ENCODE measurements around the gene MEST.

DNA sequence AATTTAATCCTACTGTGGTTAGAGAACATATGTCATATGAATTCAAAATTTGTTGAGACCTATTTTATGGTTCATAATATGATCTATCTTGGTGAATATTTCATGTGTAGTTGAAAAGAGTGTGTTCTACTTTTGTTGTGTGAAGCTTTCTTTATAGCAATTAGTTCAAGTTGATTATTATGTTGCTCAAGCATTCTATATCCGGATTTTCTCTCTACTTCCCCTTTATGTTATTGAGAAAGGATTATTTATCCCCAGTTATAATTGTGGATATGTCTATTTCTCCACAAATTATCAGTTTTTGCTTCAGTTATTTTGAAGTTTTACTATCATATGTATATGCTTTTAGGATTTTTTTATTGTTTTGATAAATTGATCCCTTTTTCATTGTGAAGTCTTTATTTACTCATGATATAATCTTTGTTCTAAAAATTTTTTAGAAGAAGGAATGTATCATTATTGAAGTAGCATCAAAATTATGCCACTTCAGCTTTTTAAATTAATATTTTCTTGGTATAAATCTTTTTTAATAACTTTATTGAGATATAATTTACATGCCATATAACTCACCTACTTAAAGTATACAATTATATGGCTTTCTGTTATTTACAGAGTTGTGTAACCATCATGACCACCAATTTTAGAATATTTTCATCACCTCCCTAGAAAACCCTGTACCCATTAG lies 12.0 kb upstream of the MEST start:
- TF ChIP-seq, protein P1, sequence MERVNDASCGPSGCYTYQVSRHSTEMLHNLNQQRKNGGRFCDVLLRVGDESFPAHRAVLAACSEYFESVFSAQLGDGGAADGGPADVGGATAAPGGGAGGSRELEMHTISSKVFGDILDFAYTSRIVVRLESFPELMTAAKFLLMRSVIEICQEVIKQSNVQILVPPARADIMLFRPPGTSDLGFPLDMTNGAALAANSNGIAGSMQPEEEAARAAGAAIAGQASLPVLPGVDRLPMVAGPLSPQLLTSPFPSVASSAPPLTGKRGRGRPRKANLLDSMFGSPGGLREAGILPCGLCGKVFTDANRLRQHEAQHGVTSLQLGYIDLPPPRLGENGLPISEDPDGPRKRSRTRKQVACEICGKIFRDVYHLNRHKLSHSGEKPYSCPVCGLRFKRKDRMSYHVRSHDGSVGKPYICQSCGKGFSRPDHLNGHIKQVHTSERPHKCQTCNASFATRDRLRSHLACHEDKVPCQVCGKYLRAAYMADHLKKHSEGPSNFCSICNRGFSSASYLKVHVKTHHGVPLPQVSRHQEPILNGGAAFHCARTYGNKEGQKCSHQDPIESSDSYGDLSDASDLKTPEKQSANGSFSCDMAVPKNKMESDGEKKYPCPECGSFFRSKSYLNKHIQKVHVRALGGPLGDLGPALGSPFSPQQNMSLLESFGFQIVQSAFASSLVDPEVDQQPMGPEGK (CRISPR knock-in tag; IDR thresholded peaks at IDR 0.05; ENCODE audit: borderline replicate concordance): no peak
- no peak for TF ChIP-seq ZFP3 (CRISPR knock-in tag; IDR thresholded peaks at IDR 0.05)
- no peak for TF ChIP-seq RARB (CRISPR knock-in tag; IDR thresholded peaks at IDR 0.05)
- no peak for TF ChIP-seq ESRRG (CRISPR knock-in tag; IDR thresholded peaks at IDR 0.05)
- no peak for TF ChIP-seq PPARA (CRISPR knock-in tag; IDR thresholded peaks at IDR 0.05; ENCODE audit: borderline replicate concordance)
- TF ChIP-seq, protein P2, sequence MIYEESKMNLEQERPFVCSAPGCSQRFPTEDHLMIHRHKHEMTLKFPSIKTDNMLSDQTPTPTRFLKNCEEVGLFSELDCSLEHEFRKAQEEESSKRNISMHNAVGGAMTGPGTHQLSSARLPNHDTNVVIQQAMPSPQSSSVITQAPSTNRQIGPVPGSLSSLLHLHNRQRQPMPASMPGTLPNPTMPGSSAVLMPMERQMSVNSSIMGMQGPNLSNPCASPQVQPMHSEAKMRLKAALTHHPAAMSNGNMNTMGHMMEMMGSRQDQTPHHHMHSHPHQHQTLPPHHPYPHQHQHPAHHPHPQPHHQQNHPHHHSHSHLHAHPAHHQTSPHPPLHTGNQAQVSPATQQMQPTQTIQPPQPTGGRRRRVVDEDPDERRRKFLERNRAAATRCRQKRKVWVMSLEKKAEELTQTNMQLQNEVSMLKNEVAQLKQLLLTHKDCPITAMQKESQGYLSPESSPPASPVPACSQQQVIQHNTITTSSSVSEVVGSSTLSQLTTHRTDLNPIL (CRISPR knock-in tag; IDR thresholded peaks at IDR 0.05; ENCODE audit: low read depth): no peak

Measured in SK-N-SH treated with all-trans-retinoic acid at 6 μM for 48 hours (cell line).